PFSK-1 (cell line): ENCODE measurements around the gene UPB1.

Experiments
- POLR2AphosphoS5 ChIP-seq: IDR thresholded peaks from 2 replicates; pipeline ENCODE4 v1.6.1; 2012; ENCODE audit warnings: low read depth, mild to moderate bottlenecking, control low read depth, low read length, moderate library complexity
- SIN3A ChIP-seq: IDR thresholded peaks from 2 replicates; pipeline ENCODE4 v1.6.1; 2012; ENCODE audit warnings: mild to moderate bottlenecking, low read length, moderate library complexity, borderline replicate concordance; ENCODE audit not compliant: insufficient read depth
- TAF1 ChIP-seq: IDR thresholded peaks from 2 replicates; pipeline ENCODE4 v1.6.1; 2012; ENCODE audit warnings: low read length, control low read depth, borderline replicate concordance; ENCODE audit not compliant: insufficient read depth

DNA sequence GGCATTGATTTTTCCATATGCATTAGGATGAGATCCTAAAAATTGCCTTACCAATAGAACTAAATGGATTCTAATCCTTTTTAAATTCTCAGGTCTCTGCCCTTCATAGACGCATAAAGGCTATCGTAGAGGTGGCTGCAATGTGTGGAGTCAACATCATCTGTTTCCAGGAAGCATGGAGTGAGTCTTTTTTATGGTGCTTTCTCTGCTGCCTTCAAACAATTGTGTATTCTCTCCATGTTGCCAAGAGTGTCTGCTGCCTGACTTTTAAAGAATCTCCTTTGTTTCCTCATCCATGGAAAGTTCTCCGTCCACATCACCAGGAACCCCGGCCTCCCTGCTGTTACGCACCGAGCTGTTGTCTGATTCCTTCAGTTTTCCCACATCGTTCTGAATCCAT is 6.9 kb downstream of the UPB1 start:
- TF ChIP-seq POLR2AphosphoS5 (no peak), SIN3A (no peak), TAF1 (no peak)
